GM12892 (cell line): ENCODE results near the gene NOC2L.

ENCODE experiments used
- POLR2A ChIP-seq: IDR thresholded peaks from 2 replicates; pipeline ENCODE4 v1.6.1; 2011; ENCODE audit warnings: low read depth, low read length, control low read depth
- TAF1 ChIP-seq: IDR thresholded peaks from 2 replicates; pipeline ENCODE4 v1.6.1; 2011; ENCODE audit warnings: low read depth, mild to moderate bottlenecking, control low read depth, low read length, borderline replicate concordance

GRCh38 chr1:1003618-1004419 is 44.8 kb upstream of the NOC2L start:
- TF ChIP-seq POLR2A (no peak), TAF1 (no peak)
